HCT116 (cell line): Measurements from ENCODE around the gene SERAC1. TPM values are rescaled to one million over a fixed set of nuclear protein-coding genes. Genes with fewer than 3 reads are reported as not detected.

Experiments used
- ATAC-seq: fragments of 200-7000 bp; cut with Tn5 transposase; 2 replicates; pipeline ENCODE4 v1.9.1; 2020; ENCODE audit warnings: mild to moderate bottlenecking, moderate library complexity
- BruUV-seq: library from RNA; stranded (reverse); fragments of 400-500 nt; replicated peaks from 2 replicates; lab custom pipeline; 2021; lab: Mats Ljungman, UMichigan
- CTCF ChIA-PET: fragments of 300-600 bp; sonication (Branson Sonifier 250); formaldehyde crosslinking; loops from one replicate; lab custom pipeline; 2021; ENCODE audit warnings: antibody characterized with exemption; lab: Charles Lee
- POLR2A ChIA-PET: fragments of 300-600, 350-600 bp; sonication (Branson Sonifier 250); formaldehyde crosslinking; loops from one replicate; lab custom pipeline; 2021; ENCODE audit warnings: antibody characterized with exemption; lab: Charles Lee
- RAD21 ChIA-PET, 2 experiments: fragments of 300-600 bp; sonication (Branson Sonifier 250); formaldehyde crosslinking; loops; one replicate each; lab custom pipeline; 2023; ENCODE audit warnings: low total read pairs in 2 of 2; ENCODE audit not compliant: uncharacterized antibody in 2 of 2, unreplicated experiment in 2 of 2, low non-redundant PET in 1 of 2; lab: Charles Lee
- DNase-seq: peaks from one replicate; pipeline ENCODE4 v3.0.0-alpha.2; 2010; ENCODE audit warnings: low read depth, low spot score
- H2AFZ ChIP-seq: fragments of 200-600 bp; shearing (Covaris generic), sonication (generic); 2 replicates; pipeline ENCODE4 v1.6.1; 2017; ENCODE audit warnings: low read depth, mixed run types, mixed read lengths, antibody characterized with exemption, low read length; ENCODE audit not compliant: poor library complexity, severe bottlenecking
- H3K27ac ChIP-seq: 2 replicates; pipeline ENCODE4 v1.5.1; 2012; ENCODE audit warnings: low read depth, low read length
- H3K27me3 ChIP-seq: fragments of 200-600 bp; sonication (generic); 2 replicates; pipeline ENCODE4 v1.6.1; 2016; ENCODE audit warnings: mixed run types, low read length, mixed read lengths; ENCODE audit not compliant: insufficient read depth
- H3K36me3 ChIP-seq, 2 experiments: fragments of 200-500 bp in 1 of 2; fragments of 200-600 bp in 1 of 2; sonication (Bioruptor generic) in 1 of 2; sonication (generic) in 1 of 2; 2 replicates each; pipeline versions ENCODE4 v1.5.1 to v1.6.1; 2014 to 2016; ENCODE audit warnings: low read length in 2 of 2, inconsistent platforms in 1 of 2, mixed read lengths in 1 of 2, mixed run types in 1 of 2; ENCODE audit not compliant: insufficient read depth in 2 of 2, control insufficient read depth in 1 of 2
- H3K4me1 ChIP-seq, 2 experiments: fragments of 200-600 bp in 1 of 2; sonication (generic) in 1 of 2; 2 replicates each; pipeline versions ENCODE4 v1.5.1 to v1.6.1; 2012 to 2017; ENCODE audit warnings: low read length in 2 of 2, inconsistent platforms in 1 of 2, mild to moderate bottlenecking in 1 of 2, mixed read lengths in 1 of 2, mixed run types in 1 of 2, moderate library complexity in 1 of 2; ENCODE audit not compliant: insufficient read depth in 2 of 2, control insufficient read depth in 1 of 2
- H3K4me2 ChIP-seq: fragments of 200-600 bp; sonication (generic); 2 replicates; pipeline ENCODE4 v1.6.1; 2017; ENCODE audit warnings: mixed run types, low read length, mixed read lengths
- H3K4me3 ChIP-seq, 2 experiments: fragments of 200-600 bp in 1 of 2; sonication (generic) in 1 of 2; replicated peaks in 1 of 2; 2 replicates each; pipeline ENCODE4 v1.5.1; 2011 to 2016; ENCODE audit warnings: low read length in 2 of 2, control low read depth in 1 of 2, low read depth in 1 of 2, mild to moderate bottlenecking in 1 of 2, mixed read lengths in 1 of 2, mixed run types in 1 of 2
- H3K79me2 ChIP-seq: fragments of 200-600 bp; sonication (generic); 2 replicates; pipeline ENCODE4 v1.6.1; 2017; ENCODE audit warnings: mild to moderate bottlenecking, mixed run types, low read length, moderate library complexity, mixed read lengths; ENCODE audit not compliant: insufficient read depth
- H3K9ac ChIP-seq: fragments of 200-600 bp; sonication (generic); 2 replicates; pipeline ENCODE4 v1.6.1; 2016; ENCODE audit warnings: low read length, mixed read lengths
- H3K9me2 ChIP-seq: fragments of 200-600 bp; sonication (generic), shearing (Covaris generic); 2 replicates; pipeline ENCODE4 v1.6.1; 2017; ENCODE audit warnings: mixed run types, mild to moderate bottlenecking, moderate library complexity; ENCODE audit not compliant: insufficient read depth
- H3K9me3 ChIP-seq, 2 experiments: fragments of 200-500 bp in 1 of 2; fragments of 200-600 bp in 1 of 2; sonication (Bioruptor generic) in 1 of 2; sonication (generic) in 1 of 2; 2 replicates each; pipeline ENCODE4 v1.6.1; 2014 to 2017; ENCODE audit warnings: low read length in 2 of 2, mixed read lengths in 2 of 2, inconsistent platforms in 1 of 2, low read depth in 1 of 2, mild to moderate bottlenecking in 1 of 2, mixed run types in 1 of 2, moderate library complexity in 1 of 2; ENCODE audit not compliant: control insufficient read depth in 1 of 2, insufficient read depth in 1 of 2
- H4K20me1 ChIP-seq: fragments of 200-600 bp; sonication (generic), shearing (Covaris generic); 2 replicates; pipeline ENCODE4 v1.6.1; 2017; ENCODE audit warnings: mixed run types, mild to moderate bottlenecking, moderate library complexity; ENCODE audit not compliant: insufficient read depth
- ELF1 ChIP-seq: IDR thresholded peaks from 2 replicates; pipeline ENCODE4 v1.6.1; 2012; ENCODE audit warnings: low read depth, borderline replicate concordance
- EZH2phosphoT487 ChIP-seq: fragments of 200-600 bp; IDR thresholded peaks from 2 replicates; pipeline ENCODE4 v1.6.1; 2018; ENCODE audit warnings: antibody characterized with exemption, borderline replicate concordance
- POLR2AphosphoS5 ChIP-seq: IDR thresholded peaks from 2 replicates; pipeline ENCODE4 v1.6.1; 2011; ENCODE audit warnings: mild to moderate bottlenecking, low read depth, low read length, moderate library complexity
- RAD21 ChIP-seq: IDR thresholded peaks from 2 replicates; pipeline ENCODE4 v1.6.1; 2012; ENCODE audit warnings: low read depth, mild to moderate bottlenecking
- ZNF274 ChIP-seq: fragments of 200-500 bp; sonication (Bioruptor generic); IDR thresholded peaks from 2 replicates; pipeline ENCODE4 v1.6.1; 2014; ENCODE audit warnings: mild to moderate bottlenecking, low read depth, low read length, inconsistent platforms
- intact Hi-C: fragments of 100-400 bp; cut with micrococcal nuclease; formaldehyde crosslinking; loops from 2 replicates; pipeline ENCODE4 v1.10.0; 2022
- total RNA-seq: library from RNA; stranded (reverse); gene quantifications from one replicate; pipeline ENCODE4 v1.2.1, GENCODE V29; 2021; ENCODE audit not compliant: unreplicated experiment
- TF ChIP-seq, protein P1 (sequence below): IDR thresholded peaks from 2 replicates; pipeline ENCODE4 v1.6.1; 2012; ENCODE audit warnings: low read depth
- TF ChIP-seq, protein P2 (sequence below): IDR thresholded peaks from 2 replicates; pipeline ENCODE4 v1.6.1; 2012

The SERAC1 gene
- total RNA-seq, 1 experiment from 2014 or later: 7.6 TPM

DNA sequence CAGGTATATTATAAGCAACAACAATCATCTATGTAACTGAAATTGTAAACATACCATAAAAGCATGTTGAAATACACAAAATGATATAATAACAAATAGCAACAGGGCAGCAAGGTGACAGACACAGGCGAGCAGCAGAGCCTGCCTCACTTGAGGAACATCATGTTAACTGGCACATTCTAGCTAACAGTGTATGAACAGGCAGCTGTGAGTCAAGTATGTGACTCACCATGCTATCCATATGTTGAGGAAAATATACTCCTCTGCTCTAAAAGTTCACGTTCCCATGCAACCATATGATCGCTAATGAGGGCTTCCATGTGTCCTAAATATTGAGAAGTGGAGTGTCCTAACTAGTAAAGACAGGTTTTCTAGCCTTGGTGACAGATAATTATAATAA, 18.4 kb downstream of the SERAC1 start:
- Histone ChIP-seq H3K27me3 (no peaks in the 10 kb centered on the region), H2AFZ (no peak overlapping the region), H3K4me1 (no peaks in the 10 kb centered on the region), H3K79me2 (no peaks in the 10 kb centered on the region), H3K4me3 (no peak overlapping the region), H3K27ac (no peak overlapping the region), H3K9me2 (no peaks in the 10 kb centered on the region), H3K9ac (no peak overlapping the region), H3K36me3 (no peaks in the 10 kb centered on the region; a peak in 1 of 4 replicates), H4K20me1 (no peaks in the 10 kb centered on the region), H3K4me2 (no peak overlapping the region)
- ChIA-PET CTCF (no interaction called here), RAD21 (no interaction called here), POLR2A (interaction anchor here (0.5 kb wide), 1 partner anchor 507 kb away, joined by 3 read pairs; no protein-coding TSS in a partner anchor)
- no peak for DNase-seq
- ATAC-seq: no peak
- intact Hi-C loops: no loop called here
- BruUV-seq: no TSS peak
- no peak for TF ChIP-seq POLR2AphosphoS5
- TF ChIP-seq RAD21: no peak
- TF ChIP-seq ELF1: no peak
- TF ChIP-seq ZNF274: no peak
- TF ChIP-seq, protein P1, sequence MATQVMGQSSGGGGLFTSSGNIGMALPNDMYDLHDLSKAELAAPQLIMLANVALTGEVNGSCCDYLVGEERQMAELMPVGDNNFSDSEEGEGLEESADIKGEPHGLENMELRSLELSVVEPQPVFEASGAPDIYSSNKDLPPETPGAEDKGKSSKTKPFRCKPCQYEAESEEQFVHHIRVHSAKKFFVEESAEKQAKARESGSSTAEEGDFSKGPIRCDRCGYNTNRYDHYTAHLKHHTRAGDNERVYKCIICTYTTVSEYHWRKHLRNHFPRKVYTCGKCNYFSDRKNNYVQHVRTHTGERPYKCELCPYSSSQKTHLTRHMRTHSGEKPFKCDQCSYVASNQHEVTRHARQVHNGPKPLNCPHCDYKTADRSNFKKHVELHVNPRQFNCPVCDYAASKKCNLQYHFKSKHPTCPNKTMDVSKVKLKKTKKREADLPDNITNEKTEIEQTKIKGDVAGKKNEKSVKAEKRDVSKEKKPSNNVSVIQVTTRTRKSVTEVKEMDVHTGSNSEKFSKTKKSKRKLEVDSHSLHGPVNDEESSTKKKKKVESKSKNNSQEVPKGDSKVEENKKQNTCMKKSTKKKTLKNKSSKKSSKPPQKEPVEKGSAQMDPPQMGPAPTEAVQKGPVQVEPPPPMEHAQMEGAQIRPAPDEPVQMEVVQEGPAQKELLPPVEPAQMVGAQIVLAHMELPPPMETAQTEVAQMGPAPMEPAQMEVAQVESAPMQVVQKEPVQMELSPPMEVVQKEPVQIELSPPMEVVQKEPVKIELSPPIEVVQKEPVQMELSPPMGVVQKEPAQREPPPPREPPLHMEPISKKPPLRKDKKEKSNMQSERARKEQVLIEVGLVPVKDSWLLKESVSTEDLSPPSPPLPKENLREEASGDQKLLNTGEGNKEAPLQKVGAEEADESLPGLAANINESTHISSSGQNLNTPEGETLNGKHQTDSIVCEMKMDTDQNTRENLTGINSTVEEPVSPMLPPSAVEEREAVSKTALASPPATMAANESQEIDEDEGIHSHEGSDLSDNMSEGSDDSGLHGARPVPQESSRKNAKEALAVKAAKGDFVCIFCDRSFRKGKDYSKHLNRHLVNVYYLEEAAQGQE: no peak
- TF ChIP-seq, protein P2, sequence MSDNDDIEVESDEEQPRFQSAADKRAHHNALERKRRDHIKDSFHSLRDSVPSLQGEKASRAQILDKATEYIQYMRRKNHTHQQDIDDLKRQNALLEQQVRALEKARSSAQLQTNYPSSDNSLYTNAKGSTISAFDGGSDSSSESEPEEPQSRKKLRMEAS: no peak
- TF ChIP-seq EZH2phosphoT487: no peak
- TF ChIP-seq, all 23 proteins: peak for 0
- no peaks in the 10 kb centered on the region for H3K9me3 ChIP-seq
